UCSD-AML1 (cell line): ENCODE measurements around the gene MORN4.
A peak's percentile ranks its signal among the peaks of the same experiment; 100 is the strongest.

Experiments used
- DNase-seq: peaks from one replicate; lab custom pipeline; 2025; ENCODE audit not compliant: unreplicated experiment; lab: John Stamatoyannopoulos, UW

MORN4 gene

DNA sequence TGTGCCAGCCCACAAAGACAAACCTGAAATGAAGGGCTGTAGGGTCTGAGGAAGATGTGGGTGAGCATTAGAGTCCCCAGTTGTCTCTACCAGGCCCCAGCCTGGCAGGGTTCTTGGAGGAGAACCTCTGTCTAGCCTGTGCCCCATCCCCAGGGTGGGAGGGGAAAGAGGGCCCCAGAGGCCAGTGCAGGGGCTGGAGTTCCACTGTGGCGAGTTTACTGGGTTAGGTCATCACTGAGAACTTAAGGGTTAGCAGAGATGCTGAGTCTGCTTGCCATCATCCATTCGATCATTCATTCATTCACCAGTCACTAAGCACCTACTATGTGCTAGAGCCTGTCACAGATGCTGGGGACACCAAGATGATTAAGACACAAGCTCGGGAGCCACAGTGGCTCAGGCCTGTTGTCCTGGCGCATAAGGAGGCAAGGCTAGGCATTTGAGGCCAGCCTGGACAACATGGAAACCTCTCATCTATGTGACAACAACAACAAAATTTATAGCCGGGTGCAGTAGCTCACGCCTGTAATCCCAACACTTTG, 58.1 kb downstream of the MORN4 start:
- no peak for DNase-seq

- no peak for DNase-seq
Observed at GRCh38 chr10:97574374-97575126, 58.8 kb downstream of the MORN4 start.

- no peak for DNase-seq
Observed at GRCh38 chr10:97573672-97574071, 59.6 kb downstream of the MORN4 start.

- DNase-seq, result no peak
Observed at GRCh38 chr10:97573021-97573420, 60.3 kb downstream of the MORN4 start.

GRCh38 chr10:97572214-97572989, 60.9 kb downstream of the MORN4 start, which contains the start of gene ANKRD2:
ANKRD2 (plus strand) TSS chr10:97572779; CDS start chr10:97572789, 10 bp downstream.
- peak; percentile 62 for DNase-seq

- no peak for DNase-seq
Observed at GRCh38 chr10:97571622-97572021, 61.7 kb downstream of the MORN4 start.

- no peak for DNase-seq
Observed at GRCh38 chr10:97570789-97571471, 62.4 kb downstream of the MORN4 start.

- DNase-seq, result no peak
Observed at GRCh38 chr10:97570146-97570788, 63.0 kb downstream of the MORN4 start.

DNA sequence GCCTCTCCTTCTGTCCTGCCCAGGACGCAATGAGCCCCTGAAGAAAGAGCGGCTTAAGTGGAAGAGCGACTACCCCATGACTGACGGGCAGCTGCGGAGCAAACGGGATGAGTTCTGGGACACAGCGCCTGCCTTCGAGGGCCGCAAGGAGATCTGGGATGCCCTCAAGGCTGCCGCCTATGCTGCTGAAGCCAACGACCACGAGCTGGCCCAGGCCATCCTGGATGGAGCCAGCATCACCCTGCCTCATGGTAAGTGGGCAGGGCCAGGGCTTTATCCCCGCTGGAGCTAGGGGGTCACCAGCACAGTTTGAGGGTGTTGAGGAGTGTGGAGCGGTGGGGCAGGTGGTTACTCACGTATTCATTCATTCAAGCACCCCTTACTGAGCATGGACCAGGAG, 65.4 kb downstream of the MORN4 start:
- no peak for DNase-seq

DNA sequence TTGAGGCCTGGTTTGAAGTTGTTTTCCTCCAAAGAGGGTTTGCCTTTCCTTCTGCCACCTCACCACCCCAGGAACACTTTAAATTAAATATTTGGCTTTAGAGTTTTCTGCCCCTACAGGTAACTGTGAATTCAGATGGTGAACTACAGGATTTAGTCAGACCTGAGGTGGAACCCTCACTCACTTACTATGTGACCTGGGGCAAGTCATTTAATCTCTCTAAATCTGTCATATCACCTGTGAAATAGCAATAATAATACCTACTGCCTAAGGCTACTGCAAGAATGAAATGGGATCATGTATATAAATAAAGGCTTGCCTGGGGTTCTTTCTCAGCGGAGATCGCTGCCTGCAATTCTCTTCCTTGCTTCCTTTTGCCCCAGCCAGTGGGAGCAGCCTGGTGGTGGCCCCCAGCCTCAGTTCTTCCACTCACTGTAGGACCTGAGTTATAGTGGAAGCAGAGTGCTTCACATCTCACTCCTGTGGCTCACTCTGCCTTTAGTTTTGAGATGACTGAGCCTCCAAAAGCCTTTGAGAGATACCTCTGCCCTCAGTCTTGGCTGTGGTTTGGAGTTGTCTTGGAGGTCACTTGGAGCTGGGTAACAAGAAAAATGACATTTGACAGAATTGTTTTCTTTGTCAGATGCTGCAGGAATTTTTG, 66.8 kb downstream of the MORN4 start:
- DNase-seq, result no peak

DNA sequence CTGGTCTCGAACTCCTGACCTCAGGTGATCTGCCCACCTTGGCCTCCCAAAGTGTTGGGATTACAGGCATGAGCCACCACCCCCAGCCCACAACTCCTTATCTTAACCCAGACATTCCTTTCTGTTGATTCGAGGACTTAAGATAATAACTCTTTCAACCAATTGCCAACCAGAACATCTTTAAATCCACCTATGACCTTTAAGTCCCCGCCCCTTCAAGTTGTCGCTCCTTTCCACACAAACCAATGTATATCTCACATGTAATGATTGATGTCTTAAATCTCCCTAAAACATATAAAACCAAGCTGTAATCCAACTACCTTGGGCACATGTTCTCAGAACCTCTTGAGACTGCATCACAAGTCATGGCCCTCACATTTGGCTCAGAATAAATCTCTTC, 68.5 kb downstream of the MORN4 start:
- DNase-seq, result no peak
